ENCODE results near the gene ASB4. TPM values are rescaled to one million over a fixed set of nuclear protein-coding genes. Genes with fewer than 3 reads are reported as not detected.
"Not testable (repeated sequence)": the region's sequence is repeated elsewhere in the genome, so short reads cannot be mapped to it uniquely, and the experiment has no call there.

Gene ASB4
- total RNA-seq, 4 donors from 2014 or later, result 0.19 TPM; not detected in 3

- no peaks in the 10 kb centered on the region for H3K4me1 ChIP-seq
- TF ChIP-seq, protein P1, sequence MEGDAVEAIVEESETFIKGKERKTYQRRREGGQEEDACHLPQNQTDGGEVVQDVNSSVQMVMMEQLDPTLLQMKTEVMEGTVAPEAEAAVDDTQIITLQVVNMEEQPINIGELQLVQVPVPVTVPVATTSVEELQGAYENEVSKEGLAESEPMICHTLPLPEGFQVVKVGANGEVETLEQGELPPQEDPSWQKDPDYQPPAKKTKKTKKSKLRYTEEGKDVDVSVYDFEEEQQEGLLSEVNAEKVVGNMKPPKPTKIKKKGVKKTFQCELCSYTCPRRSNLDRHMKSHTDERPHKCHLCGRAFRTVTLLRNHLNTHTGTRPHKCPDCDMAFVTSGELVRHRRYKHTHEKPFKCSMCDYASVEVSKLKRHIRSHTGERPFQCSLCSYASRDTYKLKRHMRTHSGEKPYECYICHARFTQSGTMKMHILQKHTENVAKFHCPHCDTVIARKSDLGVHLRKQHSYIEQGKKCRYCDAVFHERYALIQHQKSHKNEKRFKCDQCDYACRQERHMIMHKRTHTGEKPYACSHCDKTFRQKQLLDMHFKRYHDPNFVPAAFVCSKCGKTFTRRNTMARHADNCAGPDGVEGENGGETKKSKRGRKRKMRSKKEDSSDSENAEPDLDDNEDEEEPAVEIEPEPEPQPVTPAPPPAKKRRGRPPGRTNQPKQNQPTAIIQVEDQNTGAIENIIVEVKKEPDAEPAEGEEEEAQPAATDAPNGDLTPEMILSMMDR (IDR thresholded peaks at IDR 0.05), result no peak
- no peak for TF ChIP-seq POLR2A (IDR thresholded peaks at IDR 0.05)
- WGBS, 2 donors, result 59 to 60% methylated on average over 5 of the region's 5 CpGs
- no peaks in the 10 kb centered on the region for H3K9me3 ChIP-seq
- intact Hi-C loops (cut with DNase I), result no loop called here
- no peak overlapping the region for H3K27ac ChIP-seq
- no peak for DNase-seq
- H3K4me3 ChIP-seq, result no peak overlapping the region
- no peaks in the 10 kb centered on the region for H3K36me3 ChIP-seq
- H3K27me3 ChIP-seq, result no peaks in the 10 kb centered on the region
Measured at GRCh38 chr7:95501261-95501832, 15.6 kb downstream of the ASB4 start.

- WGBS, 2 donors, result 91 to 95% methylated on average over 1 of the region's 1 CpG
- Histone ChIP-seq H3K27me3 (no peaks in the 10 kb centered on the region), H3K4me3 (no peak overlapping the region), H3K9me3 (no peaks in the 10 kb centered on the region), H3K27ac (no peak overlapping the region), H3K36me3 (no peaks in the 10 kb centered on the region), H3K4me1 (no peaks in the 10 kb centered on the region)
- intact Hi-C loops (cut with DNase I), result no loop called here
- no peak for DNase-seq
- no peak for TF ChIP-seq POLR2A (IDR thresholded peaks at IDR 0.05)
- TF ChIP-seq, protein P1 (IDR thresholded peaks at IDR 0.05), result no peak
Measured at GRCh38 chr7:95502403-95502802, 16.7 kb downstream of the ASB4 start.

DNA sequence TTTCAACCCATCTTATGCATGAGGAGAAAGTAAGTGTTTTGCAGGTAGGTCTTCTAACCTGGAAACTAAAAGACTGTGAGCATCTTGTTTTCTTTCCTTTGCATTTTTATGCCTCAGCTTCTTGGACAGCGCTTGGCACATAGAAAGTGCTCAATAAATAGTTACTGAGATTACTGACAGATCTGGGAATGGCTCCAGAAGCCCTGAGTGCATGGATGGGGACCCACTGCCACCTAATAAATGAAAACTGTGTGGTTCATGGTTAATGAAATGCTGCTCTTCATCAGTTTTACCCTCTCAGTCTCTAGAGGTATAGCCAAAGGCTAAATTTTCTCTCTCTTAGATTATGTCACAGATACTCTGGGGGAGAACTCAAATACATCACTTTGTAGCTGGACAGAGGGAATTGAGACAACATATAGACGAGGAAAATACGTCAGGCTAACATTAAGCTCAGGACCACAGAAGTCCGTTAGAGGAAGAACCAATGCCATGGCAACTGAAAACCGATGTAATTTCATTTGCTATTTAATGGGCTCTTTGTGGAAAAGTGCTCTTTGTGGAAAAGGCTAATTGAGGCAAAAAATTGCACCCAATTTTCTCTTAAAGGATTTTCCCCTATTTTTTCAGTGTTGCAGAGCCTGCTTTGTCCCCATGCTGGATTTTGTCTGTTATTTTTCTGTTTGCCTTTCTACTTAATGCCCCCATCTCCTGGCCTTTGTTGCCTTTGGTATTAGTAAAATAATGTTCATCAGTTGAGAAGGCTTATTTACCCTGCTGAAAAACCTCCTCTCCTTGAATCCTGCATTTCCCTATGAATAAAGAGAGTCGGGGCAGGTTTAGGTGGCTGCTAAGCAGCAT, 17.8 kb downstream of the ASB4 start:
- intact Hi-C loops (cut with DNase I), result no loop called here
- 72 to 74% methylated on average over 6 of the region's 6 CpGs for WGBS, 2 donors
- H3K36me3 ChIP-seq, result no peaks in the 10 kb centered on the region

GRCh38 chr7:95504132-95504588, 18.4 kb downstream of the ASB4 start:
- DNase-seq; intact Hi-C loops (cut with DNase I); H3K27ac ChIP-seq; H3K36me3 ChIP-seq; H3K27me3 ChIP-seq; H3K9me3 ChIP-seq; H3K4me3 ChIP-seq; H3K4me1 ChIP-seq: not testable (repeated sequence)
- WGBS, 2 donors, result 81 to 91% methylated on average over 7 of the region's 7 CpGs

More for the DNA sequence above, 17.8 kb downstream of the ASB4 start:
- H3K27ac ChIP-seq, result no peak overlapping the region
- TF ChIP-seq, protein P1 (IDR thresholded peaks at IDR 0.05), result no peak
- no peak for TF ChIP-seq POLR2A (IDR thresholded peaks at IDR 0.05)
- H3K4me1 ChIP-seq, result no peaks in the 10 kb centered on the region
- no peaks in the 10 kb centered on the region for H3K9me3 ChIP-seq
- H3K4me3 ChIP-seq, result no peak overlapping the region
- DNase-seq, result no peak
- no peaks in the 10 kb centered on the region for H3K27me3 ChIP-seq

- DNase-seq, result no peak
- 67 to 69% methylated on average over 2 of the region's 2 CpGs for WGBS, 2 donors
- peaks cover 0 to 3% (median 0%) of the 10 kb centered on the region in 3 donors for H3K4me1 ChIP-seq
- TF ChIP-seq, protein P1 (IDR thresholded peaks at IDR 0.05), result no peak
- TF ChIP-seq POLR2A (IDR thresholded peaks at IDR 0.05), result no peak
- H3K36me3 ChIP-seq, result no peaks in the 10 kb centered on the region
- intact Hi-C loops (cut with DNase I), result no loop called here
- no peak overlapping the region for H3K27ac ChIP-seq
- no peak overlapping the region for H3K4me3 ChIP-seq
- no peaks in the 10 kb centered on the region for H3K27me3 ChIP-seq
- no peaks in the 10 kb centered on the region for H3K9me3 ChIP-seq
Measured at GRCh38 chr7:95508780-95509179, 23.0 kb downstream of the ASB4 start.

Measured in esophagus squamous epithelium (tissue), 5 donors.